ENCODE results near the gene CARMIL1.

- TF ChIP-seq POLR2AphosphoS5 (IDR thresholded peaks at IDR 0.05; ENCODE audit: insufficient read depth in 1 of 2, low read depth in 1 of 2) (no peak), CTCF (IDR thresholded peaks at IDR 0.05) (no peak), POLR2A (IDR thresholded peaks at IDR 0.05) (no peak)
Measured at GRCh38 chr6:25472906-25473305, 193.7 kb downstream of the CARMIL1 start.
